ENCODE data around the gene HSP90B1.
A peak's percentile ranks its signal among the peaks of the same experiment; 100 is the strongest.

Gene HSP90B1

GRCh38 chr12:103929046-103929783 lies 995 bp upstream of the HSP90B1 start:
- Histone ChIP-seq H3K18ac (ENCODE audit: low read depth in 1 of 2, low read length in 2 of 2) (peak overlapping the region; percentile 77 to 83), H2AK5ac (ENCODE audit: low read length, severe bottlenecking) (no peak overlapping the region)

GRCh38 chr12:103929784-103930033 lies 501 bp upstream of the HSP90B1 start:
- H3K23ac ChIP-seq (ENCODE audit: low read length in 2 of 2) = no peak overlapping the region
- H2BK12ac ChIP-seq (ENCODE audit: low read length in 2 of 2) = no peak overlapping the region
- H3K4ac ChIP-seq (ENCODE audit: low read depth in 1 of 2, low read length in 2 of 2) = no peak overlapping the region
- peak overlapping the region; percentile 99 for H3K9ac ChIP-seq (ENCODE audit: low read length)
- peaks cover 4% of the 10 kb centered on the region for H3K79me1 ChIP-seq (replicated peaks; ENCODE audit: low read length, poor library complexity, severe bottlenecking)
- H2AK5ac ChIP-seq (ENCODE audit: low read length, severe bottlenecking) = no peak overlapping the region
- no peak overlapping the region for H2BK5ac ChIP-seq (ENCODE audit: low read depth, low read length, poor library complexity, severe bottlenecking)
- no peak overlapping the region for H4K91ac ChIP-seq (ENCODE audit: low read length)
- H3K4me3 ChIP-seq (ENCODE audit: insufficient read depth in 1 of 2, low read depth in 1 of 2, low read length in 2 of 2) = peak overlapping the region; percentile 70 to 82
- H4K8ac ChIP-seq (ENCODE audit: low read length) = no peak overlapping the region
- no peaks in the 10 kb centered on the region for H3K9me3 ChIP-seq (ENCODE audit: control insufficient read depth, low read length)
- peaks cover 3 to 24% of the 10 kb centered on the region in 2 experiments for H3K36me3 ChIP-seq (ENCODE audit: control insufficient read depth in 1 of 2, insufficient read depth in 2 of 2, low read depth in 1 of 2, low read length in 2 of 2)
- H3K27ac ChIP-seq (ENCODE audit: low read length, poor library complexity, severe bottlenecking) = peak overlapping the region; percentile 92
- H3K27me3 ChIP-seq (ENCODE audit: control insufficient read depth in 1 of 2, insufficient read depth in 1 of 2, low read length in 2 of 2) = no peaks in the 10 kb centered on the region
- no peak overlapping the region for H3K14ac ChIP-seq (ENCODE audit: low read length in 2 of 2)
- 0% methylated on average over 18 of the region's 18 CpGs for WGBS
- H2BK120ac ChIP-seq (ENCODE audit: low read depth, low read length) = no peak overlapping the region
- no peak overlapping the region for H2AFZ ChIP-seq (ENCODE audit: low read depth, low read length)
- no peak overlapping the region for H2BK15ac ChIP-seq (ENCODE audit: low read depth, poor library complexity, severe bottlenecking)
- H3K4me2 ChIP-seq (ENCODE audit: low read length, poor library complexity, severe bottlenecking) = peak overlapping the region; percentile 71
- no peak overlapping the region for H3K18ac ChIP-seq (ENCODE audit: low read depth in 1 of 2, low read length in 2 of 2)
- no peak for DNase-seq
- H3K4me1 ChIP-seq (ENCODE audit: control insufficient read depth, insufficient read depth, low read depth, low read length) = peaks cover 6% of the 10 kb centered on the region

More at GRCh38 chr12:103929046-103929783, 995 bp upstream of the HSP90B1 start:
- Histone ChIP-seq H3K14ac (ENCODE audit: low read length in 2 of 2) (peak overlapping the region in 1 of 2 experiments; percentile 19), H3K9ac (ENCODE audit: low read length) (peak overlapping the region; percentile 99), H3K4ac (ENCODE audit: low read depth in 1 of 2, low read length in 2 of 2) (peak overlapping the region in 1 of 2 experiments; percentile 70), H2BK15ac (ENCODE audit: low read depth, poor library complexity, severe bottlenecking) (no peak overlapping the region), H2BK120ac (ENCODE audit: low read depth, low read length) (no peak overlapping the region), H3K4me2 (ENCODE audit: low read length, poor library complexity, severe bottlenecking) (peak overlapping the region; percentile 78), H2BK12ac (ENCODE audit: low read length in 2 of 2) (peak overlapping the region in 1 of 2 experiments; percentile 15), H3K4me1 (ENCODE audit: control insufficient read depth, insufficient read depth, low read depth, low read length) (peaks cover 6% of the 10 kb centered on the region), H3K4me3 (ENCODE audit: insufficient read depth in 1 of 2, low read depth in 1 of 2, low read length in 2 of 2) (peak overlapping the region; percentile 53 to 82), H4K8ac (ENCODE audit: low read length) (peak overlapping the region; percentile 63), H2BK5ac (ENCODE audit: low read depth, low read length, poor library complexity, severe bottlenecking) (peak overlapping the region; percentile 59), H3K27ac (ENCODE audit: low read length, poor library complexity, severe bottlenecking) (peak overlapping the region; percentile 92), H3K23ac (ENCODE audit: low read length in 2 of 2) (no peak overlapping the region), H4K91ac (ENCODE audit: low read length) (peak overlapping the region; percentile 43), H3K27me3 (ENCODE audit: control insufficient read depth in 1 of 2, insufficient read depth in 1 of 2, low read length in 2 of 2) (no peaks in the 10 kb centered on the region), H2AFZ (ENCODE audit: low read depth, low read length) (peak overlapping the region; percentile 0), H3K36me3 (ENCODE audit: control insufficient read depth in 1 of 2, insufficient read depth in 2 of 2, low read depth in 1 of 2, low read length in 2 of 2) (peaks cover under 1 to 20% of the 10 kb centered on the region in 2 experiments), H3K79me1 (replicated peaks; ENCODE audit: low read length, poor library complexity, severe bottlenecking) (peaks cover 3% of the 10 kb centered on the region), H3K9me3 (ENCODE audit: control insufficient read depth, low read length) (no peaks in the 10 kb centered on the region)
- 1% methylated on average over 37 of the region's 37 CpGs for WGBS
- peak; percentile 92 for DNase-seq

- Histone ChIP-seq H3K9me3 (ENCODE audit: control insufficient read depth, low read length) (no peaks in the 10 kb centered on the region), H3K4me3 (ENCODE audit: insufficient read depth in 1 of 2, low read depth in 1 of 2, low read length in 2 of 2) (peak overlapping the region; percentile 70 to 94), H2BK120ac (ENCODE audit: low read depth, low read length) (no peak overlapping the region), H3K23ac (ENCODE audit: low read length in 2 of 2) (no peak overlapping the region), H3K18ac (ENCODE audit: low read depth in 1 of 2, low read length in 2 of 2) (peak overlapping the region; percentile 64 to 65), H3K4ac (ENCODE audit: low read depth in 1 of 2, low read length in 2 of 2) (peak overlapping the region in 1 of 2 experiments; percentile 74), H3K4me1 (ENCODE audit: control insufficient read depth, insufficient read depth, low read depth, low read length) (peaks cover 2% of the 10 kb centered on the region), H2BK12ac (ENCODE audit: low read length in 2 of 2) (no peak overlapping the region), H4K91ac (ENCODE audit: low read length) (no peak overlapping the region), H2BK5ac (ENCODE audit: low read depth, low read length, poor library complexity, severe bottlenecking) (no peak overlapping the region), H2AK5ac (ENCODE audit: low read length, severe bottlenecking) (no peak overlapping the region), H3K4me2 (ENCODE audit: low read length, poor library complexity, severe bottlenecking) (peak overlapping the region; percentile 81), H3K14ac (ENCODE audit: low read length in 2 of 2) (no peak overlapping the region), H3K9ac (ENCODE audit: low read length) (peak overlapping the region; percentile 99), H3K79me1 (replicated peaks; ENCODE audit: low read length, poor library complexity, severe bottlenecking) (peaks cover 4% of the 10 kb centered on the region), H3K27ac (ENCODE audit: low read length, poor library complexity, severe bottlenecking) (peak overlapping the region; percentile 24), H3K36me3 (ENCODE audit: control insufficient read depth in 1 of 2, insufficient read depth in 2 of 2, low read depth in 1 of 2, low read length in 2 of 2) (peaks cover 3 to 37% of the 10 kb centered on the region in 2 experiments), H4K8ac (ENCODE audit: low read length) (no peak overlapping the region), H3K27me3 (ENCODE audit: control insufficient read depth in 1 of 2, insufficient read depth in 1 of 2, low read length in 2 of 2) (no peaks in the 10 kb centered on the region), H2AFZ (ENCODE audit: low read depth, low read length) (no peak overlapping the region), H2BK15ac (ENCODE audit: low read depth, poor library complexity, severe bottlenecking) (no peak overlapping the region)
- DNase-seq = no peak
- WGBS = under 1% methylated on average over 25 of the region's 37 CpGs
Measured at GRCh38 chr12:103930787-103931735, 851 bp downstream of the HSP90B1 start.

GRCh38 chr12:103933237-103933636 lies 3.0 kb downstream of the HSP90B1 start:
- no peak overlapping the region for H2BK15ac ChIP-seq (ENCODE audit: low read depth, poor library complexity, severe bottlenecking)
- H2BK120ac ChIP-seq (ENCODE audit: low read depth, low read length) = no peak overlapping the region
- peak; percentile 22 for DNase-seq
- no peak overlapping the region for H3K4ac ChIP-seq (ENCODE audit: low read depth in 1 of 2, low read length in 2 of 2)
- no peak overlapping the region for H4K8ac ChIP-seq (ENCODE audit: low read length)
- H3K4me1 ChIP-seq (ENCODE audit: control insufficient read depth, insufficient read depth, low read depth, low read length) = peaks cover 2% of the 10 kb centered on the region
- H2AK5ac ChIP-seq (ENCODE audit: low read length, severe bottlenecking) = no peak overlapping the region
- peaks cover 3% of the 10 kb centered on the region for H3K79me1 ChIP-seq (replicated peaks; ENCODE audit: low read length, poor library complexity, severe bottlenecking)
- peak overlapping the region; percentile 18 for H3K4me2 ChIP-seq (ENCODE audit: low read length, poor library complexity, severe bottlenecking)
- no peaks in the 10 kb centered on the region for H3K9me3 ChIP-seq (ENCODE audit: control insufficient read depth, low read length)
- H3K27ac ChIP-seq (ENCODE audit: low read length, poor library complexity, severe bottlenecking) = no peak overlapping the region
- H4K91ac ChIP-seq (ENCODE audit: low read length) = no peak overlapping the region
- H3K9ac ChIP-seq (ENCODE audit: low read length) = peak overlapping the region; percentile 99
- no peak overlapping the region for H2BK5ac ChIP-seq (ENCODE audit: low read depth, low read length, poor library complexity, severe bottlenecking)
- H3K14ac ChIP-seq (ENCODE audit: low read length in 2 of 2) = no peak overlapping the region
- H3K23ac ChIP-seq (ENCODE audit: low read length in 2 of 2) = no peak overlapping the region
- H3K18ac ChIP-seq (ENCODE audit: low read depth in 1 of 2, low read length in 2 of 2) = no peak overlapping the region
- no peak overlapping the region for H2AFZ ChIP-seq (ENCODE audit: low read depth, low read length)
- no peak overlapping the region for H2BK12ac ChIP-seq (ENCODE audit: low read length in 2 of 2)
- H3K4me3 ChIP-seq (ENCODE audit: insufficient read depth in 1 of 2, low read depth in 1 of 2, low read length in 2 of 2) = peak overlapping the region in 1 of 2 experiments; percentile 94
- WGBS = 86% methylated on average over 1 of the region's 2 CpGs
- peaks cover 13 to 59% of the 10 kb centered on the region in 2 experiments for H3K36me3 ChIP-seq (ENCODE audit: control insufficient read depth in 1 of 2, insufficient read depth in 2 of 2, low read depth in 1 of 2, low read length in 2 of 2)
- no peaks in the 10 kb centered on the region for H3K27me3 ChIP-seq (ENCODE audit: control insufficient read depth in 1 of 2, insufficient read depth in 1 of 2, low read length in 2 of 2)

All from mesenchymal stem cell (in vitro differentiated cells and primary cell).